A549 (cell line): Measurements from ENCODE around the gene MSRB3. TPM values are rescaled to one million over a fixed set of nuclear protein-coding genes. Genes with fewer than 3 reads are reported as not detected.

Experiments
- ATAC-seq, 2 experiments: fragments of 200-7000 bp in 1 of 2; fragments of >200 bp in 1 of 2; cut with Nextera tagmentation in 1 of 2; cut with Tn5 transposase in 1 of 2; 3 replicates each; pipeline versions ENCODE4 v1.8.0 to v1.9.1; 2018 to 2020; ENCODE audit warnings: mild to moderate bottlenecking in 1 of 2, moderate library complexity in 1 of 2
- CTCF ChIA-PET: fragments of 300-600 bp; sonication (Branson Sonifier 250); formaldehyde crosslinking; extraction: SDS; loops from one replicate; lab custom pipeline; 2021; ENCODE audit warnings: antibody characterized with exemption, inconsistent platforms; lab: Yijun Ruan, JAX
- POLR2A ChIA-PET: fragments of 350-600 bp; formaldehyde crosslinking; extraction: SDS; loops from one replicate; lab custom pipeline; 2021; ENCODE audit warnings: antibody characterized with exemption, inconsistent platforms; lab: Yijun Ruan, JAX
- DNase-seq, 2 experiments: peaks; one replicate each; pipeline versions ENCODE4 v3.0.0 to v3.0.0-alpha.2; 2011 to 2016; ENCODE audit warnings: low read depth in 1 of 2, low spot score in 1 of 2
- FAIRE-seq: peaks from 2 replicates; lab custom pipeline; 2011; peaks lifted over from hg19 to GRCh38; lab: Jason Lieb, UNC
- H3K27ac ChIP-seq, 2 experiments: fragments of >200 bp; sonication (Bioruptor Twin); formaldehyde crosslinking; 3 replicates each; pipeline ENCODE4 v1.5.1; 2016 to 2017
- H3K4me1 ChIP-seq: fragments of >200 bp; sonication (Bioruptor Twin); formaldehyde crosslinking; 3 replicates; pipeline ENCODE4 v1.6.1; 2016
- H3K4me2 ChIP-seq: fragments of >200 bp; sonication (Bioruptor Twin); formaldehyde crosslinking; 3 replicates; pipeline ENCODE4 v1.6.1; 2016
- H3K4me3 ChIP-seq: fragments of >200 bp; sonication (Bioruptor Twin); formaldehyde crosslinking; 3 replicates; pipeline ENCODE4 v1.5.1; 2016
- H3K9me3 ChIP-seq: fragments of >200 bp; sonication (Bioruptor Twin); formaldehyde crosslinking; 3 replicates; pipeline ENCODE4 v1.6.1; 2016
- CBX2 ChIP-seq: fragments of 200-600 bp; sonication (generic); IDR thresholded peaks from 2 replicates; pipeline ENCODE4 v1.6.1; 2016; ENCODE audit warnings: low read depth, mild to moderate bottlenecking, borderline replicate concordance
- CEBPB ChIP-seq, 2 experiments: fragments of >200 bp in 1 of 2; sonication (Bioruptor Twin) in 1 of 2; formaldehyde crosslinking in 1 of 2; IDR thresholded peaks; 2 replicates each; pipeline ENCODE4 v1.6.1; 2012 to 2016
- FOSL2 ChIP-seq, 2 experiments: fragments of 450-650 bp in 1 of 2; fragments of >200 bp in 1 of 2; sonication (Bioruptor Twin) in 1 of 2; formaldehyde crosslinking; IDR thresholded peaks; 2 replicates each; pipeline versions ENCODE4 v1.5.0 to v1.6.1; 2016 to 2020; ENCODE audit warnings: mild to moderate bottlenecking in 1 of 2, moderate library complexity in 1 of 2
- FOXS1 ChIP-seq: fragments of 250-450 bp; sonication (Bioruptor Pico); IDR thresholded peaks from 2 replicates; pipeline ENCODE4 v1.5.0; 2020; ENCODE audit warnings: mild to moderate bottlenecking, moderate library complexity
- HDAC2 ChIP-seq: fragments of 200-600 bp; sonication (generic); IDR thresholded peaks from 2 replicates; pipeline ENCODE4 v1.6.1; 2016
- JUNB ChIP-seq: fragments of >200 bp; sonication (Bioruptor Twin); formaldehyde crosslinking; IDR thresholded peaks from 2 replicates; pipeline ENCODE4 v1.6.1; 2016
- KDM1A ChIP-seq: fragments of 200-600 bp; sonication (generic); IDR thresholded peaks from 2 replicates; pipeline ENCODE4 v1.6.1; 2016; ENCODE audit warnings: low read depth, mild to moderate bottlenecking
- MAFK ChIP-seq: fragments of 450-650 bp; IDR thresholded peaks from 2 replicates; pipeline ENCODE4 v1.6.1; 2014; ENCODE audit not compliant: partially characterized antibody
- MYC ChIP-seq: IDR thresholded peaks from 2 replicates; pipeline ENCODE4 v1.6.1; 2012; ENCODE audit warnings: mild to moderate bottlenecking, inconsistent platforms, low read length, improper control_type of control experiment, borderline replicate concordance
- NFE2L2 ChIP-seq: fragments of 150-350 bp; conservative IDR thresholded peaks from 2 replicates; pipeline ENCODE4 v1.6.1; 2014; ENCODE audit warnings: low read length
- PHF8 ChIP-seq: fragments of 200-600 bp; sonication (generic); IDR thresholded peaks from 2 replicates; pipeline ENCODE4 v1.6.1; 2016; ENCODE audit warnings: low read depth, mild to moderate bottlenecking, antibody characterized with exemption, moderate library complexity, borderline replicate concordance
- POLR2A ChIP-seq: IDR thresholded peaks from 2 replicates; pipeline ENCODE4 v1.6.1; 2012; ENCODE audit warnings: mild to moderate bottlenecking, low read length
- RFX5 ChIP-seq: fragments of 450-650 bp; IDR thresholded peaks from 2 replicates; pipeline ENCODE4 v1.7.1; 2014; ENCODE audit warnings: antibody characterized with exemption, mild to moderate bottlenecking, moderate library complexity
- SREBF2 ChIP-seq: fragments of 450-650 bp; IDR thresholded peaks from 2 replicates; pipeline ENCODE4 v1.6.1; 2014; ENCODE audit warnings: mild to moderate bottlenecking, moderate library complexity
- TFCP2L1 ChIP-seq: fragments of 250-450 bp; sonication (Bioruptor Pico); IDR thresholded peaks from 2 replicates; pipeline ENCODE4 v1.5.0; 2021; ENCODE audit warnings: mild to moderate bottlenecking
- ZFP36 ChIP-seq: fragments of 450-650 bp; IDR thresholded peaks from 2 replicates; pipeline ENCODE4 v1.6.1; 2014; ENCODE audit warnings: borderline replicate concordance; ENCODE audit not compliant: partially characterized antibody
- WGBS: methylation state at CpG from one replicate; pipeline ENCODE4 v1.1.6; 2017; ENCODE audit errors: missing lambda C conversion rate; 5-methylcytosine and 5-hydroxymethylcytosine counted together
- polyA plus RNA-seq, 4 experiments: library from polyadenylated mRNA; depleted of rRNA in 3 of 4; stranded (reverse); fragments of >200 nt; fragmentation: RNase III in 1 of 4; extraction: RNeasy Plus Mini Kit Qiagen cat#74134 plus additional on column Dnase treatment in 1 of 4; gene quantifications; 2 replicates in 3 of 4; 3 replicates in 1 of 4; pipeline ENCODE4 v1.2.3, GENCODE V29; 2011 to 2017
- TF ChIP-seq, protein P1 (sequence below): fragments of >200 bp; sonication (Bioruptor Twin); formaldehyde crosslinking; IDR thresholded peaks from 2 replicates; pipeline ENCODE4 v1.6.1; 2016
- TF ChIP-seq, protein P2 (sequence below): fragments of 450-650 bp; IDR thresholded peaks from 2 replicates; pipeline ENCODE4 v1.6.1; 2014; ENCODE audit warnings: antibody characterized with exemption
- TF ChIP-seq, protein P3 (sequence below): IDR thresholded peaks from 2 replicates; pipeline ENCODE4 v1.6.1; 2012; ENCODE audit warnings: low read depth, borderline replicate concordance
- TF ChIP-seq, protein P4 (sequence below): fragments of 200-600 bp; sonication (generic); IDR thresholded peaks from 2 replicates; pipeline ENCODE4 v1.6.1; 2016; ENCODE audit warnings: antibody characterized with exemption, mild to moderate bottlenecking, moderate library complexity
- TF ChIP-seq, protein P5 (sequence below): fragments of >200 bp; sonication (Bioruptor Twin); formaldehyde crosslinking; IDR thresholded peaks from 3 replicates; pipeline ENCODE4 v1.5.1; 2016
- TF ChIP-seq, protein P6 (sequence below): fragments of 250-450 bp; sonication (Bioruptor Pico); IDR thresholded peaks from 2 replicates; pipeline ENCODE4 v1.5.0; 2020; ENCODE audit warnings: low read depth, mild to moderate bottlenecking, moderate library complexity

The MSRB3 gene
- polyA plus RNA-seq, 2 of the 4 experiments (the other 2 are of a cell fraction): 25.2 to 46.1 TPM

DNA sequence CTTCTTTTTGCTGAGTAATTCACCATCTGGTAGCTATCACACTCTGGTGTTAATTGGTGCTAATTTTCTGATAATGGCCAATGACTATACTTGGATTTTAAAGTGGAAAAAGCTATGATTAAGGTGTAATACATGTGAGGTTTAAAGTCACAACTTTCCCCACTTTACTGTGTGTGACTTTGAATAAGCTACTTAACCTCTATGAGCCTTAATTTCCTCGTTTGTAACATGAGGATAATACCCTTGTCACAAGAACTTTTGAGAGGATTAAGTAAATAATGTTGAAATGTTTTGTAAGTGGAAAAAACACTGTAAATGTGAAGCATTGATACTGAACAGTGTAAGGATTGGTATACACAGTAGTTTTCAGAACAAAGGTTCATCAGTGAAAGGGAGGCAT is 65.3 kb downstream of the MSRB3 start:
- no peak overlapping the region for H3K4me2 ChIP-seq
- H3K4me3 ChIP-seq: no peak overlapping the region
- H3K4me1 ChIP-seq: no peaks in the 10 kb centered on the region
- ChIA-PET POLR2A (no interaction called here), CTCF (interaction anchor here (0.9 kb wide), 1 partner anchor 190 kb away, joined by 3 read pairs; no protein-coding TSS in a partner anchor)
- TF ChIP-seq MAFK (no peak), JUNB (no peak), POLR2A (no peak)
- DNase-seq (no peak), ATAC-seq (no peak), FAIRE-seq (no peak)
- H3K9me3 ChIP-seq: no peaks in the 10 kb centered on the region
- 77% methylated on average over 1 of the region's 1 CpG for WGBS
- H3K27ac ChIP-seq: no peak overlapping the region

DNA sequence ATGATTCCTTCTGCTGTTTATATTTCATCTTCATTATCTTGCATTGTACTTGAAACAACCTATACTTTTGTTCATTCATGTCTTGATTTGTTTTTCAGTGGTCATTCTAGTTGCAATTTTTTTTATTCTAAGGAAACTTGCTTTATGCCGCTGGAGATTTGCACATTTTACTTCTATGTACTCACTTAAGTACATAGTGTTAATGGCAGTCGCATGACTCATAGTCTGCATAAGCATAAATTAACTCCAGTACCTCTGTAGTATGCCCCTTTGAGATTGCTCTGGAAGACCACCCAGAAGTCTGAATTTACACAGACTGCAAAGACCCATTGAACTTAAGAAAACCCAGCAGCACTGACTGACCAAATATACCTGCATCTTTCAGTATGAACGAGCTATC is 77.0 kb downstream of the MSRB3 start:
- POLR2A ChIA-PET: no interaction called here
- H3K4me2 ChIP-seq: 0 out of 3 replicates have a peak overlapping the region, but pooled peaks have one; percentile 21
- no peak for TF ChIP-seq FOSL2 (IDR thresholded peaks at IDR 0.05)
- TF ChIP-seq FOSL2 (CRISPR knock-in tag; IDR thresholded peaks at IDR 0.05): peak; percentile 39
- no peak for TF ChIP-seq CBX2
- TF ChIP-seq ZFP36: no peak
- no peak for TF ChIP-seq TFCP2L1
- no peak for TF ChIP-seq NFE2L2
- no peak for TF ChIP-seq PHF8
- no peak for TF ChIP-seq HDAC2
- TF ChIP-seq, all 56 proteins: peak for 1
- ATAC-seq: peak in 1 of 2 experiments; percentile 38; a peak in 2 of 6 replicates
- no peak for DNase-seq
- Histone ChIP-seq H3K4me3 (no peak overlapping the region), H3K27ac (no peak overlapping the region), H3K9me3 (no peaks in the 10 kb centered on the region), H3K4me1 (peaks cover 7% of the 10 kb centered on the region; the same call in 1 of the 3 replicates)
- CTCF ChIA-PET: no interaction called here
- WGBS: 47% methylated on average over 3 of the region's 3 CpGs
- peak; percentile 65 for FAIRE-seq

DNA sequence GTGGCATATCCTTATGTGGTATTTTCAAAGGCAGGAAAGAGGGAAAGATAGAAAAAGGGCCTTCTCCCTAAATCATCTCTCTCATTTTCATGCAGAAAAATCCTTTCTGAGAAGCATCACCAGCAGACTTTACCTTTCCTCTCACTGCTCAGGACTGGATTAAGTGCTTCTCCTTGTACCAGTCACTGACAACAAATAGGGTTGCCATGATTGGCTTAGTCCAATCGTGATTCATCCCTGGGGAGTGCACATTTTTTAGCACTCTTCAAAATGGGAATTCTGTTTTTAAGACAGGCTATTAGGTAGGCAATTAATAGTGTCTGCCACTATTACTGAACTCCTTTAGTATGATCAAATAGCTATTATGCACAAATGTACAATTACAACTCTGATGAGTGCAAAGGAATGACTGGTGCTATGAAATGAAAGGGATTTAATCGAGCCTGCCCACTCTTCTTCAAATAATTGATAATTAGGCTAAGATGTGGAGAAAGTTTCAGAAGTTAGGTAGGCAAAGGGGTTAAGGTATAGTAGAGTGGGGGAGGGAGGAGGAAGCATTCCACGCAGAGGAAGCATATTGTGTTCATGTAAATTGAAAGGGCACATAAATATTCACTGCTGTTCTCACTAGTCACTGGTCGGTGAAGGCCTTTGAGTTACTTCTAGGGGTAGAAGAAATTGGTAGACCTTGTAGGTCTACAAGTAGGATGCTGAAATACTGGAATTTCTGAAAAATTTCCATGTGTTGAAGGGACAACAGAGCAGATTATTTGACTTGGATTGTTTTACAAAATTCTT is 84.0 kb downstream of the MSRB3 start:
- 76% methylated on average over 4 of the region's 4 CpGs for WGBS
- no peak for DNase-seq
- H3K9me3 ChIP-seq: no peaks in the 10 kb centered on the region
- no peak overlapping the region for H3K27ac ChIP-seq
- FAIRE-seq: no peak
- ChIA-PET POLR2A (no interaction called here), CTCF (no interaction called here)
- TF ChIP-seq MYC: no peak
- TF ChIP-seq FOSL2 (IDR thresholded peaks at IDR 0.05): no peak
- no peak for TF ChIP-seq FOSL2 (CRISPR knock-in tag; IDR thresholded peaks at IDR 0.05)
- TF ChIP-seq, protein P1, sequence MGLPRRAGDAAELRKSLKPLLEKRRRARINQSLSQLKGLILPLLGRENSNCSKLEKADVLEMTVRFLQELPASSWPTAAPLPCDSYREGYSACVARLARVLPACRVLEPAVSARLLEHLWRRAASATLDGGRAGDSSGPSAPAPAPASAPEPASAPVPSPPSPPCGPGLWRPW: no peak
- TF ChIP-seq CEBPB (IDR thresholded peaks at IDR 0.05): no peak
- no peak for TF ChIP-seq SREBF2
- no peak for TF ChIP-seq KDM1A
- TF ChIP-seq, protein P2, sequence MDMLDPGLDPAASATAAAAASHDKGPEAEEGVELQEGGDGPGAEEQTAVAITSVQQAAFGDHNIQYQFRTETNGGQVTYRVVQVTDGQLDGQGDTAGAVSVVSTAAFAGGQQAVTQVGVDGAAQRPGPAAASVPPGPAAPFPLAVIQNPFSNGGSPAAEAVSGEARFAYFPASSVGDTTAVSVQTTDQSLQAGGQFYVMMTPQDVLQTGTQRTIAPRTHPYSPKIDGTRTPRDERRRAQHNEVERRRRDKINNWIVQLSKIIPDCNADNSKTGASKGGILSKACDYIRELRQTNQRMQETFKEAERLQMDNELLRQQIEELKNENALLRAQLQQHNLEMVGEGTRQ: no peak
- H3K4me2 ChIP-seq: no peak overlapping the region
- ATAC-seq: no peak
- H3K4me3 ChIP-seq: no peak overlapping the region
- H3K4me1 ChIP-seq: no peaks in the 10 kb centered on the region

DNA sequence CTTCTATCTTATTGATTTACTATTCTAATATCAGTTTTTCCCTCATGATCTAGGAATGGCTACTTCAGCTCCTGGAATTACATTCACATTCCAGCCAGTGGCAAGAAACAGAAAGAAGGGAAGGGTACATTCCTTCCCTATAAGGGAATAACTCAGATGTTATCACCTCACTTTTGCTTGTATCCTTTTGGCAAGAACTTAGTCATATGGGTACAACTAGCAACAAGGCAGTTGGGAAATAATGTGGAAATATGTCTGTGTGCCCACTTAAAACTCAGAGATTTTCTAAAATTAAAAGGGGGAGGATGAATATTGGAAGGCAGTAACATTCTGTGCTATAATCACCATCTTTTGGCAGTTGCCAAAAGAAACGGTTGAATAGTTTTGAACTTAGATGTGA is 85.6 kb downstream of the MSRB3 start:
- no peak for FAIRE-seq
- no peak overlapping the region for H3K4me2 ChIP-seq
- ChIA-PET CTCF (no interaction called here), POLR2A (no interaction called here)
- no peak for ATAC-seq
- no peak for DNase-seq
- H3K27ac ChIP-seq: no peak overlapping the region
- no peak overlapping the region for H3K4me3 ChIP-seq
- no peaks in the 10 kb centered on the region for H3K9me3 ChIP-seq
- 88% methylated on average over 1 of the region's 1 CpG for WGBS
- H3K4me1 ChIP-seq: no peaks in the 10 kb centered on the region
- TF ChIP-seq, protein P3, sequence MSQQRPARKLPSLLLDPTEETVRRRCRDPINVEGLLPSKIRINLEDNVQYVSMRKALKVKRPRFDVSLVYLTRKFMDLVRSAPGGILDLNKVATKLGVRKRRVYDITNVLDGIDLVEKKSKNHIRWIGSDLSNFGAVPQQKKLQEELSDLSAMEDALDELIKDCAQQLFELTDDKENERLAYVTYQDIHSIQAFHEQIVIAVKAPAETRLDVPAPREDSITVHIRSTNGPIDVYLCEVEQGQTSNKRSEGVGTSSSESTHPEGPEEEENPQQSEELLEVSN: no peak
- no peak for TF ChIP-seq FOXS1 (CRISPR knock-in tag)
- TF ChIP-seq, protein P4, sequence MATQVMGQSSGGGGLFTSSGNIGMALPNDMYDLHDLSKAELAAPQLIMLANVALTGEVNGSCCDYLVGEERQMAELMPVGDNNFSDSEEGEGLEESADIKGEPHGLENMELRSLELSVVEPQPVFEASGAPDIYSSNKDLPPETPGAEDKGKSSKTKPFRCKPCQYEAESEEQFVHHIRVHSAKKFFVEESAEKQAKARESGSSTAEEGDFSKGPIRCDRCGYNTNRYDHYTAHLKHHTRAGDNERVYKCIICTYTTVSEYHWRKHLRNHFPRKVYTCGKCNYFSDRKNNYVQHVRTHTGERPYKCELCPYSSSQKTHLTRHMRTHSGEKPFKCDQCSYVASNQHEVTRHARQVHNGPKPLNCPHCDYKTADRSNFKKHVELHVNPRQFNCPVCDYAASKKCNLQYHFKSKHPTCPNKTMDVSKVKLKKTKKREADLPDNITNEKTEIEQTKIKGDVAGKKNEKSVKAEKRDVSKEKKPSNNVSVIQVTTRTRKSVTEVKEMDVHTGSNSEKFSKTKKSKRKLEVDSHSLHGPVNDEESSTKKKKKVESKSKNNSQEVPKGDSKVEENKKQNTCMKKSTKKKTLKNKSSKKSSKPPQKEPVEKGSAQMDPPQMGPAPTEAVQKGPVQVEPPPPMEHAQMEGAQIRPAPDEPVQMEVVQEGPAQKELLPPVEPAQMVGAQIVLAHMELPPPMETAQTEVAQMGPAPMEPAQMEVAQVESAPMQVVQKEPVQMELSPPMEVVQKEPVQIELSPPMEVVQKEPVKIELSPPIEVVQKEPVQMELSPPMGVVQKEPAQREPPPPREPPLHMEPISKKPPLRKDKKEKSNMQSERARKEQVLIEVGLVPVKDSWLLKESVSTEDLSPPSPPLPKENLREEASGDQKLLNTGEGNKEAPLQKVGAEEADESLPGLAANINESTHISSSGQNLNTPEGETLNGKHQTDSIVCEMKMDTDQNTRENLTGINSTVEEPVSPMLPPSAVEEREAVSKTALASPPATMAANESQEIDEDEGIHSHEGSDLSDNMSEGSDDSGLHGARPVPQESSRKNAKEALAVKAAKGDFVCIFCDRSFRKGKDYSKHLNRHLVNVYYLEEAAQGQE: no peak
- TF ChIP-seq RFX5: no peak
- TF ChIP-seq SREBF2: no peak
- TF ChIP-seq, protein P5, sequence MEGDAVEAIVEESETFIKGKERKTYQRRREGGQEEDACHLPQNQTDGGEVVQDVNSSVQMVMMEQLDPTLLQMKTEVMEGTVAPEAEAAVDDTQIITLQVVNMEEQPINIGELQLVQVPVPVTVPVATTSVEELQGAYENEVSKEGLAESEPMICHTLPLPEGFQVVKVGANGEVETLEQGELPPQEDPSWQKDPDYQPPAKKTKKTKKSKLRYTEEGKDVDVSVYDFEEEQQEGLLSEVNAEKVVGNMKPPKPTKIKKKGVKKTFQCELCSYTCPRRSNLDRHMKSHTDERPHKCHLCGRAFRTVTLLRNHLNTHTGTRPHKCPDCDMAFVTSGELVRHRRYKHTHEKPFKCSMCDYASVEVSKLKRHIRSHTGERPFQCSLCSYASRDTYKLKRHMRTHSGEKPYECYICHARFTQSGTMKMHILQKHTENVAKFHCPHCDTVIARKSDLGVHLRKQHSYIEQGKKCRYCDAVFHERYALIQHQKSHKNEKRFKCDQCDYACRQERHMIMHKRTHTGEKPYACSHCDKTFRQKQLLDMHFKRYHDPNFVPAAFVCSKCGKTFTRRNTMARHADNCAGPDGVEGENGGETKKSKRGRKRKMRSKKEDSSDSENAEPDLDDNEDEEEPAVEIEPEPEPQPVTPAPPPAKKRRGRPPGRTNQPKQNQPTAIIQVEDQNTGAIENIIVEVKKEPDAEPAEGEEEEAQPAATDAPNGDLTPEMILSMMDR: no peak
- TF ChIP-seq, protein P6, sequence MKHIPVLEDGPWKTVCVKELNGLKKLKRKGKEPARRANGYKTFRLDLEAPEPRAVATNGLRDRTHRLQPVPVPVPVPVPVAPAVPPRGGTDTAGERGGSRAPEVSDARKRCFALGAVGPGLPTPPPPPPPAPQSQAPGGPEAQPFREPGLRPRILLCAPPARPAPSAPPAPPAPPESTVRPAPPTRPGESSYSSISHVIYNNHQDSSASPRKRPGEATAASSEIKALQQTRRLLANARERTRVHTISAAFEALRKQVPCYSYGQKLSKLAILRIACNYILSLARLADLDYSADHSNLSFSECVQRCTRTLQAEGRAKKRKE (CRISPR knock-in tag): no peak
